ENCODE results near the gene HLF. TPM values are rescaled to one million over a fixed set of nuclear protein-coding genes. Genes with fewer than 3 reads are reported as not detected.
A peak's percentile ranks its signal among the peaks of the same experiment; 100 is the strongest.

HLF gene
- polyA plus RNA-seq, 3 donors: not detected

DNA sequence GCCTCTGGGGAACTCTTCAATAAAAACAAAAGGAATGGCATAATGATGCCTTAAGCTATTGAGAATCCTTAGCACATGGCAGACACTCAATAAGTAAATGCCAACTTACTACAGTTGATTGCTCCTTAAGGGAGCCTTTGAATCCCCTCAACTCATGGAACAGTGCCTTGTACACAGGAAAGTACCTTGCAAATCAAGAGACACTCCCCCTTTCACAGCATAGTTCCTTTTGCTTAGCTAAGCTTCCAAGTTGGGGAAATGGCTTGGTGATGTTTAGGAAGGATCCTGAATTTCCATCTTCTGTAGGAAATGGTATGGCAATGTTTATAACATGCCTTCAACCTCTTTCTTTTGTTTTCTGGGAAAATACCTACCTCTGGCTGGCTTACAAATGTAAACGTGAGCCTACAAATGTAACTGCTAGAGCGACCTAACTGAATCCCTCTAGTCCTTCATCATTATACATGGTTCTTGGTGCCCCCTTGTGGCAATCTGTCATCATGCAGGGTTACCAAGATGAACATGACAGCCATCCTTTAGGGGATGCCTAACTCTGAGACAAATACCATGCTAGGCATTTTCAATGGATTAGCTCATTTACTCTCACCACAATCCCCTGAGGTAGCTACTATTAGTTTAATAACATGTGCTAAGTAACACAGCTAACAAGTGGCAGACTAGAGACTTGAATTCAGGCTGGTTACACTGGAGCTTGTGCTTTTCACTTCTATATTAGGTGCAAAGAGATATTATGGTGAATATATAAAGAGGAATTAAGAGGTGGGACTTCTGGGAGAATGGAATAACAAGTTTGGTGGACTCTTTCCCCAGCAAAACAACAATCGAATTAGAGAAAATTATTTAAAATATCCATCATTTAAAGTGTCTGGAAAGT is 91.9 kb downstream of the HLF start:
- Histone ChIP-seq H3K9me3 (replicated peaks in 1 of 2; ENCODE audit: control insufficient read depth in 1 of 2, insufficient read depth in 1 of 2, low read length in 2 of 2) (no peaks in the 10 kb centered on the region), H4K20me1 (ENCODE audit: insufficient read depth, low read length) (no peaks in the 10 kb centered on the region), H2AFZ (ENCODE audit: insufficient read depth, low read depth, low read length, poor library complexity, severe bottlenecking) (no peak overlapping the region), H3K9ac (ENCODE audit: insufficient read depth, low read length, poor library complexity, severe bottlenecking) (no peak overlapping the region), H3K4me1 (ENCODE audit: control insufficient read depth in 1 of 2, insufficient read depth in 2 of 2, low read length in 2 of 2) (no peaks in the 10 kb centered on the region), H3K27ac (ENCODE audit: low read depth in 1 of 2, low read length in 2 of 2) (no peak overlapping the region), H3K36me3 (replicated peaks in 1 of 2; ENCODE audit: control insufficient read depth in 1 of 2, insufficient read depth in 2 of 2, low read length in 2 of 2) (no peaks in the 10 kb centered on the region), H3K4me3 (replicated peaks in 1 of 3; ENCODE audit: low read depth in 2 of 3, low read length in 3 of 3) (no peak overlapping the region), H3K27me3 (ENCODE audit: control insufficient read depth in 2 of 2, insufficient read depth in 2 of 2, low read length in 2 of 2) (no peaks in the 10 kb centered on the region), H3K4me2 (replicated peaks; ENCODE audit: extremely low read depth, low read length, poor library complexity, severe bottlenecking) (no peak overlapping the region), H3K79me2 (ENCODE audit: insufficient read depth, low read length) (no peaks in the 10 kb centered on the region)
- peaks cover 0 to 4% (median 2%) of the 10 kb centered on the region in 3 donors for H3K27me3 Mint-ChIP-seq (ENCODE audit: low read depth in 3 of 3)
- WGBS (ENCODE audit: insufficient coverage): 8% methylated on average over 2 of the region's 3 CpGs
- H3K9me3 Mint-ChIP-seq: peaks cover 0 to 9% (median 4%) of the 10 kb centered on the region in 7 donors
- H3K4me3 Mint-ChIP-seq: no peak overlapping the region
- intact Hi-C loops (cut with micrococcal nuclease): no loop called here
- no peaks in the 10 kb centered on the region for H3K36me3 Mint-ChIP-seq
- TF ChIP-seq, protein P1, sequence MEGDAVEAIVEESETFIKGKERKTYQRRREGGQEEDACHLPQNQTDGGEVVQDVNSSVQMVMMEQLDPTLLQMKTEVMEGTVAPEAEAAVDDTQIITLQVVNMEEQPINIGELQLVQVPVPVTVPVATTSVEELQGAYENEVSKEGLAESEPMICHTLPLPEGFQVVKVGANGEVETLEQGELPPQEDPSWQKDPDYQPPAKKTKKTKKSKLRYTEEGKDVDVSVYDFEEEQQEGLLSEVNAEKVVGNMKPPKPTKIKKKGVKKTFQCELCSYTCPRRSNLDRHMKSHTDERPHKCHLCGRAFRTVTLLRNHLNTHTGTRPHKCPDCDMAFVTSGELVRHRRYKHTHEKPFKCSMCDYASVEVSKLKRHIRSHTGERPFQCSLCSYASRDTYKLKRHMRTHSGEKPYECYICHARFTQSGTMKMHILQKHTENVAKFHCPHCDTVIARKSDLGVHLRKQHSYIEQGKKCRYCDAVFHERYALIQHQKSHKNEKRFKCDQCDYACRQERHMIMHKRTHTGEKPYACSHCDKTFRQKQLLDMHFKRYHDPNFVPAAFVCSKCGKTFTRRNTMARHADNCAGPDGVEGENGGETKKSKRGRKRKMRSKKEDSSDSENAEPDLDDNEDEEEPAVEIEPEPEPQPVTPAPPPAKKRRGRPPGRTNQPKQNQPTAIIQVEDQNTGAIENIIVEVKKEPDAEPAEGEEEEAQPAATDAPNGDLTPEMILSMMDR (IDR thresholded peaks at IDR 0.05): peak; percentile 83
- DNase-seq: peak; percentile 20 to 42 (median 37)
- H3K27ac Mint-ChIP-seq: no peak overlapping the region
- H3K4me1 Mint-ChIP-seq: no peaks in the 10 kb centered on the region

DNA sequence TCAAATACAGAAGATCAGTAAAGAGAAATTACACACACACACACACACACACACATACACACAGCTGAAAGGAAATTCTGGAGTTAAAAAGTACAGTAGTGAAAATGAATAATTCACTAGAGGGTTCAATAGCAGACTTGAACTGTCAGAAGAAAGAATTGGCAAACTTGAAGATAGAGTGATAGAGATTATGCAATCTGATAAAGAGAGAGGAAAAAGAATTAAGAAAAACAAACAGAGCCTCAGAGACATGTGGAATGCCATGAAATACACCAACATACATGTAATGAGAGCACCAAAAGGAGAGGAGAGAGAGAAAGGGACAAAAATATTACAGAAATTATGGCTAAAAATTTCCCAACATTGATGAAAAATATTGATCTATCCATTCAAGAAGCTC is 96.2 kb downstream of the HLF start:
- no peak overlapping the region for H3K27ac ChIP-seq (ENCODE audit: low read depth in 1 of 2, low read length in 2 of 2)
- no peaks in the 10 kb centered on the region for H4K20me1 ChIP-seq (ENCODE audit: insufficient read depth, low read length)
- H3K36me3 ChIP-seq (replicated peaks in 1 of 2; ENCODE audit: control insufficient read depth in 1 of 2, insufficient read depth in 2 of 2, low read length in 2 of 2): no peaks in the 10 kb centered on the region
- no peak overlapping the region for H3K9ac ChIP-seq (ENCODE audit: insufficient read depth, low read length, poor library complexity, severe bottlenecking)
- Mint-ChIP-seq H3K27me3 (ENCODE audit: low read depth in 3 of 3) (peaks cover 1 to 4% (median 2%) of the 10 kb centered on the region in 3 donors), H3K36me3 (no peaks in the 10 kb centered on the region), H3K27ac (no peak overlapping the region), H3K9me3 (peaks cover 0 to 8% (median 6%) of the 10 kb centered on the region in 7 donors), H3K4me3 (no peak overlapping the region), H3K4me1 (no peaks in the 10 kb centered on the region)
- DNase-seq: no peak
- H3K4me1 ChIP-seq (ENCODE audit: control insufficient read depth in 1 of 2, insufficient read depth in 2 of 2, low read length in 2 of 2): no peaks in the 10 kb centered on the region
- H2AFZ ChIP-seq (ENCODE audit: insufficient read depth, low read depth, low read length, poor library complexity, severe bottlenecking): no peak overlapping the region
- no peaks in the 10 kb centered on the region for H3K79me2 ChIP-seq (ENCODE audit: insufficient read depth, low read length)
- intact Hi-C loops (cut with micrococcal nuclease): no loop called here
- H3K4me3 ChIP-seq (replicated peaks in 1 of 3; ENCODE audit: low read depth in 2 of 3, low read length in 3 of 3): no peak overlapping the region
- H3K27me3 ChIP-seq (ENCODE audit: control insufficient read depth in 2 of 2, insufficient read depth in 2 of 2, low read length in 2 of 2): no peaks in the 10 kb centered on the region
- H3K4me2 ChIP-seq (replicated peaks; ENCODE audit: extremely low read depth, low read length, poor library complexity, severe bottlenecking): no peak overlapping the region
- H3K9me3 ChIP-seq (replicated peaks in 1 of 2; ENCODE audit: control insufficient read depth in 1 of 2, insufficient read depth in 1 of 2, low read length in 2 of 2): no peaks in the 10 kb centered on the region
- TF ChIP-seq, protein P1 (IDR thresholded peaks at IDR 0.05): no peak

Measured in CD14-positive monocyte (primary cell).